G401 (cell line): Measurements from ENCODE around the gene ARSG. TPM values are rescaled to one million over a fixed set of nuclear protein-coding genes. Genes with fewer than 3 reads are reported as not detected.
A peak's percentile ranks its signal among the peaks of the same experiment; 100 is the strongest.
"Not testable (repeated sequence)": the region's sequence is repeated elsewhere in the genome, so short reads cannot be mapped to it uniquely, and the experiment has no call there.

ENCODE experiments used
- DNase-seq: peaks from one replicate; pipeline ENCODE4 v3.0.0-alpha.2; 2015; ENCODE audit warnings: low spot score
- in situ Hi-C: cut with HindIII; loops from 2 replicates; pipeline ENCODE4 v1.10.0; 2016; ENCODE audit warnings: low sequenced_read_pairs, mixed read lengths
- total RNA-seq: library from RNA; depleted of rRNA; stranded (reverse); fragments of >200 nt; shearing (Covaris generic); gene quantifications from 2 replicates; pipeline ENCODE4 v1.2.3, GENCODE V29; 2014

Gene ARSG
- total RNA-seq, 1 experiment from 2014 or later = 4.3 TPM

DNA sequence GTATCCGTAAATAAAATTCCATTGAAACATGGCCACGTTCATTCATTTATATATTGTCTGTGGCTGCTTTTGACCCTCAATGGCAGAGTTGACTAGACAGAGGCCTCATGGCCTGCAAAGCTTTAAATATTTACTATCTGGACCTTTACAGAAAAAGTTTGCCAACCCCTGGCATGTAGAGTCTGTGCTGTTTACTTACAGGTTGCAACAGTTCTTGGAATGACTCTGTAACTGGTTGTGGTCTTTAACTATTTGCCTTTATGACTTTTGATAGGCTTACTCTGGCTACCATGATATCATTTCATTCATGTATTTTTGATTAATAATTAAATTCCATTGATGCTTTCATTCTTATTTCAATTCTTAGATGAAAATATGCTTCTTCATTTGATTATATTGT lies 25.5 kb upstream of the ARSG start:
- in situ Hi-C loops = loop anchor here (10.0 kb wide), 1 partner anchor 199 kb away; no protein-coding TSS in a partner anchor
- DNase-seq = not testable (repeated sequence)

DNA sequence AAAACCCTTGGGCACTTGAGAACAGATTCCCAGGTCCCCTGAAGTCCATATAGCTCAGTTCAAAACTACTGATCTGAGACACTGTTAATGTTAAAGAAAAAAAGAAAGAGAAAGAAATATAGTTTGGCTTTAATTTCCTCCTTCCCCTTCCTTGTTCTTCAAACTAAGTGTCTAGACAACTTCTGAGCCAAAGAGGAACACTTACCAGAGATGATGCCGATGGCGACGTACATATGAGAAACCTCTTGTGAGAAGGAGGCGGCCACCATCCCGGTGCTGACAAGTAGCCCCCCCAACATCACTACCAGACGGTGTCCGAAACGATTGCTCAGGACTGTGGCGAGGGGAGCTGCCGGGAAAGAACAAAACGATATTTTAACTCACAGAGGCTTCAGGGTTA lies 17.6 kb upstream of the ARSG start:
- no peak for DNase-seq
- in situ Hi-C loops = no loop called here

GRCh38 chr17:68276339-68276738 lies 15.0 kb upstream of the ARSG start:
- in situ Hi-C loops, DNase-seq: not testable (repeated sequence)

- in situ Hi-C loops = no loop called here
- no peak for DNase-seq
Observed at GRCh38 chr17:68277807-68278206, 13.5 kb upstream of the ARSG start.

DNA sequence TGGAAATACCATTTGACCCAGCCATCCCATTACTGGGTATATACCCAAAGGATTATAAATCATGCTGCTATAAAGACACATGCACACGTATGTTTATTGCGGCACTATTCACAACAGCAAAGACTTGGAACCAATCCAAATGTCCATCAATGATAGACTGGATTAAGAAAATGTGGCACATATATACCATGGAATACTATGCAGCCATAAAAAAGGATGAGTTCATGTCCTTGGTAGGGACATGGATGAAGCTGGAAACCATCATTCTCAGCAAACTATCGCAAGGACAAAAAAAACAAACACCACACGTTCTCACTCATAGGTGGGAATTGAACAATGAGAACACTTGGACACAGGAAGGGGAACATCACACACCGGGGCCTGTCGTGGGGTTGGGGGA lies 9.3 kb upstream of the ARSG start:
- DNase-seq, in situ Hi-C loops: not testable (repeated sequence)

- DNase-seq = no peak
- in situ Hi-C loops = no loop called here
Observed at GRCh38 chr17:68288375-68288774, 2.9 kb upstream of the ARSG start.

GRCh38 chr17:68288804-68289203 lies 2.5 kb upstream of the ARSG start:
- in situ Hi-C loops = no loop called here
- peak; percentile 29 for DNase-seq

GRCh38 chr17:68289473-68289872 lies 1.8 kb upstream of the ARSG start:
- in situ Hi-C loops = no loop called here
- DNase-seq = peak; percentile 45

- in situ Hi-C loops = no loop called here
- peak; percentile 63 for DNase-seq
Observed at GRCh38 chr17:68289936-68290267, 1.4 kb upstream of the ARSG start.

DNA sequence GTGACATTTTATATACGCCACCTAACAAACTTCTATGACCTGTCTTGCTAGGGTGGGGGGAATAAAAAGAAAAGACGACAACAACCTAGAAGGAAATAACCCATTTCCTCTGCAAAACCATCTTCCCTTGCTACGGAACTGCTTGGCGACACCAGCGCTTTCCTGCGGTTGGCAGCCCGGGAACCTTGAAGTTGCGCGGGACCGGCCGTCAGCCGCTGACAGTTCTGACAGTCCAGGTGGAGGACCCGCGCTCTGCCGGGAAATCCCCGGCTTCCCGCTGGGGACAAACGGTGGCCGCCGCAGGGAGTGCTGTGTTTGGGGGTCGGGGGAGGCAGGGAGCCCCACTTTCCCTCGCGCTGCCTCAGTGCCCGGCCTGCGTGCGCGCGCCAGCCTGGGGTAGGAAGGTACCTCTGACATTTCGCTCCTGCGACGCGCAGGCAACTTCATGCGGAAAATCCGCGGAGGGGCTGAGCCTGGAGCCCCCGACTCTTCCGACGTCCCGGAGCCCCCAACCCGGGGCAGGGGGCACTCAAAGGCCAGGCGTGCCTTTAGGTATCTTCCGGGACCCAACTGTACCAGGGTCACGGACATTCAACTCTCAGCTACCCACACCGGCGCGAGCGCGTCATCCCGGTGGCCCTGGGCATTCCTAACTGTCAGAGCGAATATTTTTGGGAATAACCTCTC lies 884 bp upstream of the ARSG start:
- DNase-seq = no peak
- in situ Hi-C loops = no loop called here

GRCh38 chr17:68291836-68292688 lies 767 bp downstream of the ARSG start:
- DNase-seq = peak; percentile 68
- in situ Hi-C loops = no loop called here

DNA sequence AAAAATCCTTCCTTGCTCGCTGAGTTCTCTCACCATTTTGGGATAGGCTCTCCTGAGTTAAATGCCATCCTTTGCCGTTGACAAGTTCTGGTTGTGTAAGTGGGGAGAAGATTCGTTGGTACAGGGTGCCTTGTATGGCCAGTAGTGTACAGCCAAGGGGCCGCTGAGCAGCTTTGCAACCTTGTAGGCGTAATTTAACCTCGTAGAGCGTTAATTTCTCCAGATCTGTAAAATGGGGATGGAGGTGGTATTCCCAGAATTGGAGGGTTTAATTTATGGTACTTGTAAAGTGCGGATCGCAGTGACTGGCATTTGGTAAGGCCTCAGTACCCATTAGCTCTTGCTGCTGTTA lies 1.4 kb downstream of the ARSG start:
- in situ Hi-C loops = no loop called here

GRCh38 chr17:68293490-68294195 lies 2.3 kb downstream of the ARSG start:
- in situ Hi-C loops = no loop called here
- no peak for DNase-seq

More for the DNA sequence above, 1.4 kb downstream of the ARSG start:
- DNase-seq = peak; percentile 62

- no peak for DNase-seq
- in situ Hi-C loops = no loop called here
Observed at GRCh38 chr17:68294196-68294555, 2.9 kb downstream of the ARSG start.

GRCh38 chr17:68294617-68295016 lies 3.3 kb downstream of the ARSG start:
- in situ Hi-C loops = no loop called here
- DNase-seq = no peak

GRCh38 chr17:68295086-68295485 lies 3.8 kb downstream of the ARSG start:
- DNase-seq = no peak
- in situ Hi-C loops = no loop called here

GRCh38 chr17:68296217-68297191 lies 5.2 kb downstream of the ARSG start:
- in situ Hi-C loops = no loop called here
- DNase-seq = no peak

DNA sequence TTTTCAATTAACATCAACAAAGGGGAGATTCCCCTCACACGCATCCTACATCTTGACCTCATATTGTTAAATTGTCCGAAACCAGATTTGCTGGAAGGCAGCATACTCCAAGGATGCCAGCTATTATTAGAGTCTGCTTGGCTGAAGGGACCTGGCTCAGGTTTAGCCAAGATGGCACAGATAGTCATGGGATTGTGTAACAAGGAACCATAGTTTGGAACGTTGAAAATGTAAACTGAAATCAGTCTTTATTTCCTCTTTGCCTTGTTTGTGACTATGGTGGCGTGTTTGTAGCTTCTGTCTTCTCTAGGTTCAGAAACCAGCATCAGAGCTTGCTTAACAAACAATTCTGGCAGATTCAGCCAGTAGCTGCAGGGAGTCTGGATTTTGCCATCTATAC lies 5.9 kb downstream of the ARSG start:
- in situ Hi-C loops = no loop called here
- DNase-seq = peak; percentile 85

DNA sequence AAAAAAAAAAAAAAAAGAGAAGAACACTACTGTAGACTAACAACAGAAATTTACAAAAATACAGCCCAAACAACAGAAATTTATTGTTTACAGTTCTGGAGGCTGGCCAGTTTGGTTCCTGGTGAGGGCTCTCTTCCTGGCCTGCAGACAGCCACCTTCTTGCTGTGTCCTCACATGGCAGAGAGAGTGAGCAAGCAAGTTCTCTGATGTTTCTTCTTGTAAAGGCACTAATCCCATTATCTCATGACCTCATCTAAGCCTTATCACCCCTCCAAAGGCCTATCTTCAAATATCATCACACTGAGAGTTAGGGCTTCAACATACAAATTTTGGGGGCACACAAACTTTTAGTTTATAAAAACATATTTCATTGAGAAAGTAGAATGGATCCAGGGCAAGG lies 7.3 kb downstream of the ARSG start:
- in situ Hi-C loops = no loop called here
- no peak for DNase-seq
